ENCODE results near the gene LRRC56.

Gene LRRC56, protein sequence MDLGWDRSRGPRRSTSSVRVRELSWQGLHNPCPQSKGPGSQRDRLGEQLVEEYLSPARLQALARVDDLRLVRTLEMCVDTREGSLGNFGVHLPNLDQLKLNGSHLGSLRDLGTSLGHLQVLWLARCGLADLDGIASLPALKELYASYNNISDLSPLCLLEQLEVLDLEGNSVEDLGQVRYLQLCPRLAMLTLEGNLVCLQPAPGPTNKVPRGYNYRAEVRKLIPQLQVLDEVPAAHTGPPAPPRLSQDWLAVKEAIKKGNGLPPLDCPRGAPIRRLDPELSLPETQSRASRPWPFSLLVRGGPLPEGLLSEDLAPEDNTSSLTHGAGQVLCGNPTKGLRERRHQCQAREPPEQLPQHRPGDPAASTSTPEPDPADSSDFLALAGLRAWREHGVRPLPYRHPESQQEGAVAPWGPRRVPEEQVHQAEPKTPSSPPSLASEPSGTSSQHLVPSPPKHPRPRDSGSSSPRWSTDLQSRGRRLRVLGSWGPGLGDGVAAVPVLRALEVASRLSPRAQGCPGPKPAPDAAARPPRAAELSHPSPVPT

DNA sequence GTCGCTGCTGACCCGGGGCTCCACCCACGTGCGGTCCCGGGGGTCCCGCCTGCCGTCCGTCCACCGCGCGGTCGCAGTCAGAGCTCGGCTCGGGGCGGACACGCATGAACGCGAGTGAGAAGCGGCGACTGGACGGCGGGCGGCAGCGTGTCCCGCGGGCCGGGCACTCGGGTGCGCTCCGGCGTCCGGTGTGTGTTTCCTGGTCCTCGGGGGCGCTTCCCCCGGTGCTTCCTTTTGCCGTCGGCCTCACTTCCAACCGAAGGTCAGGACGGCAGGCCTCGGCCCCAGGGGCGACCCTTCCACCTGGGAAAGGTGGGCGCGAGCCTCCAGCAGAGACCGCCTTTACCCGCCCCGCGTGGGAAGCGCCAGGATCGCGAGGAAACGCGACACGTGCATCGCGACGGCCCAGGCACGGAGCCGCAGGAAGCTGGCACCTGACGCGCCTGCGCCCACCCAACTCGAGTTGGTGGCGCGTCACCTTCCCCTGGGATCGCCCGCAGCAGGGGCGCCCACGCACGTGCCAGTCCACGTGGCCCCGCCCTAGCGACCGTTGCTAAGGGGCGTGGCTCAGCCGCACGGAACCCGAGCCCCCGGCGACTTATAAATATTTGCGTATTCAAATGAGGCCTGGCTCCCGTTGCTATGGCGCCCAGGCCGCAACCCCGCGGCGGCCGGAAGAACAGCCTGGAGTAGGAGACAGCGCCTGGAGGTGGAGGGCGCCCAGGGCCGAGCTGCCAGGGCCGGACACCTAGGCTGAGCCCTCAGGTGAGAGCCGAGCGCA, at the start of gene LRRC56:
Gene LRRC56 (plus strand): TSS at position 687 of the 781 bp plus-strand sequence. CDS start 3,158 bp downstream, outside the sequence.
- peak within 1 kb of the TSS; percentile 53 for H3K4me3 ChIP-seq (ENCODE audit: low read depth, low read length)
- no peak for TF ChIP-seq CTCF (IDR thresholded peaks at IDR 0.05; ENCODE audit: borderline replicate concordance, insufficient read depth, low read depth, low read length)

- H3K4me3 ChIP-seq (ENCODE audit: low read depth, low read length), result no peak overlapping the region
- no peak for TF ChIP-seq CTCF (IDR thresholded peaks at IDR 0.05; ENCODE audit: borderline replicate concordance, insufficient read depth, low read depth, low read length)
These were observed 49.7 kb upstream of the LRRC56 start for GRCh38 chr11:487571-488021.

- no peak for TF ChIP-seq CTCF (IDR thresholded peaks at IDR 0.05; ENCODE audit: borderline replicate concordance, insufficient read depth, low read depth, low read length)
- H3K4me3 ChIP-seq (ENCODE audit: low read depth, low read length), result no peak overlapping the region
These were observed 49.3 kb upstream of the LRRC56 start for GRCh38 chr11:488062-488461.

GRCh38 chr11:488579-488978, 48.7 kb upstream of the LRRC56 start:
- TF ChIP-seq CTCF (IDR thresholded peaks at IDR 0.05; ENCODE audit: borderline replicate concordance, insufficient read depth, low read depth, low read length), result no peak
- H3K4me3 ChIP-seq (ENCODE audit: low read depth, low read length), result no peak overlapping the region

- no peak overlapping the region for H3K4me3 ChIP-seq (ENCODE audit: low read depth, low read length)
- TF ChIP-seq CTCF (IDR thresholded peaks at IDR 0.05; ENCODE audit: borderline replicate concordance, insufficient read depth, low read depth, low read length), result no peak
These were observed 48.3 kb upstream of the LRRC56 start for GRCh38 chr11:488992-489391.

DNA sequence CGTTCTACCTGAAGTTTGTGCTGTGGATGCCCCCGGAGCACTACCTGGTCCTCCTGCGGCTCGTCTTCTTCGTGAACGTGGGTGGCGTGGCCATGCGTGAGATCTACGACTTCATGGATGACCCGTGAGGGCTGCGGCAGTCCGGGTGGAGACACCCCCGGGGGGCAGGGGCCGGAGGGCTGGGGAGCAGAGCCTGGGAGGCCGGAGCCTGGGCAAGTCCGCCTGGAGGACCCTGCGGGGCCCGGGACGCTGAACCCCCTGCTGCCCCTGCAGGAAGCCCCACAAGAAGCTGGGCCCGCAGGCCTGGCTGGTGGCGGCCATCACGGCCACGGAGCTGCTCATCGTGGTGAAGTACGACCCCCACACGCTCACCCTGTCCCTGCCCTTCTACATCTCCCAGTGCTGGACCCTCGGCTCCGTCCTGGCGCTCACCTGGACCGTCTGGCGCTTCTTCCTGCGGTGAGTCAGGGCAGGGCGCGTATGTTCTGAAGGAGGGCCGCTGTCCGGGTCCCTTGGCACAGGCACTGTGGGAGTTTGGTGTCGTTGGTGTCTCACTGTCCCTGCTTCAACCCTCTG, 47.6 kb upstream of the LRRC56 start:
- no peak overlapping the region for H3K4me3 ChIP-seq (ENCODE audit: low read depth, low read length)
- TF ChIP-seq CTCF (IDR thresholded peaks at IDR 0.05; ENCODE audit: borderline replicate concordance, insufficient read depth, low read depth, low read length), result no peak

All from GM12875 (cell line).